HepG2 (cell line): ENCODE measurements around the gene LIMS2. TPM values are rescaled to one million over a fixed set of nuclear protein-coding genes. Genes with fewer than 3 reads are reported as not detected.

Experiments used
- PPARG ChIP-seq: conservative IDR thresholded peaks from 2 replicates; pipeline ENCODE4 v1.6.1; 2016; ENCODE audit warnings: missing biosample characterization, missing genetic modification reagents
- USF2 ChIP-seq, 2 experiments: sonication (generic) in 1 of 2; formaldehyde crosslinking in 1 of 2; IDR thresholded peaks; 2 replicates each; pipeline versions ENCODE4 v1.5.1 to v1.6.1; 2011 to 2020; ENCODE audit warnings: borderline replicate concordance in 1 of 2, low read depth in 1 of 2, low read length in 1 of 2, mild to moderate bottlenecking in 1 of 2, missing genetic modification reagents in 1 of 2, moderate library complexity in 1 of 2
- XBP1 ChIP-seq: sonication (generic); formaldehyde crosslinking; IDR thresholded peaks from 2 replicates; pipeline ENCODE4 v1.5.0; 2020; ENCODE audit warnings: missing genetic modification reagents
- ZNF574 ChIP-seq: sonication (generic); formaldehyde crosslinking; IDR thresholded peaks from 2 replicates; pipeline ENCODE4 v1.4.0; 2020; ENCODE audit warnings: missing genetic modification reagents
- ZUFSP ChIP-seq: sonication (generic); formaldehyde crosslinking; IDR thresholded peaks from 2 replicates; pipeline ENCODE4 v1.9.0; 2021; ENCODE audit warnings: missing genetic modification reagents, mild to moderate bottlenecking, borderline replicate concordance
- polyA plus RNA-seq, 8 experiments: library from polyadenylated mRNA; depleted of rRNA in 3 of 8; stranded (reverse) in 7 of 8; unstranded in 1 of 8; fragments of >200 nt; fragmentation: Illumina TruSeq in 4 of 8; extraction: Trizol in 4 of 8; gene quantifications; 2 replicates each; pipeline versions ENCODE4 v1.2.1 to v1.2.3, GENCODE V29; 2011 to 2016; ENCODE audit warnings: low read depth in 4 of 8, missing spikeins in 1 of 8, mixed read lengths in 1 of 8; ENCODE audit not compliant: insufficient read depth in 1 of 8
- total RNA-seq, 5 experiments: library from RNA; depleted of rRNA; stranded (reverse); fragments of >200 nt; fragmentation: Illumina TruSeq; extraction: Trizol; gene quantifications; 2 replicates each; pipeline ENCODE4 v1.2.3, GENCODE V29; 2016; ENCODE audit warnings: low read depth in 1 of 5

LIMS2 gene
- total and polyA plus RNA-seq, 2 of the 13 experiments (the other 11 are each of a cell fraction or from before 2014, with no cell fraction given) = 1.0 to 1.9 TPM

GRCh38 chr2:127629637-127630036 is 45.7 kb downstream of the LIMS2 start (continued):
- TF ChIP-seq PPARG (CRISPR knock-in tag) (no peak), ZUFSP (no peak), USF2 (IDR thresholded peaks at IDR 0.05; ENCODE audit: low read depth, low read length) (no peak), USF2 (CRISPR knock-in tag; IDR thresholded peaks at IDR 0.05; ENCODE audit: borderline replicate concordance) (no peak), ZNF574 (no peak), XBP1 (no peak)
- TF ChIP-seq, all 625 proteins: peak for 0
